Suppressor macrophage treated with lipopolysaccharide for 1 hour (primary cell): ENCODE measurements around the gene SORCS1.

Experiments
- DNase-seq, 3 donors: peaks; one replicate each; pipeline ENCODE4 v3.0.0-alpha.2; 2020 to 2022

Gene SORCS1

DNA sequence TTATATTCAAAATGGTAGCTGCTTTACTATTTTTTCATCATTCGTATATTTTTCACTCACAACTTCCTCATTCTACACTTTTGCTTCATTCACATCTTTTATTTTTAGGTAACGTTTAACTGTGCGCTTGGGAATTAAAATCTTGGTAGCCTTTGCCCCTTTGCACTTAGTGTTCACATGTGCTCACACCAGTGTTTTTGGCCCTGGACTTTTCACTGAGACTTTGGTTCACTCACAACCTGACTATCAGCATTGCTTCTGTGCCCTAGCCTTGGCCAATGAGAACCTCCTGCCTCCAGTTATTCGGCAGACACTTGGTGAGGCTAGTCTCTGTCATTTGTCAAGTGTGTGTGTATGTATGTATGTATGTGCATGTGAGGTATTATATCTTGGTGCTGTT lies 596.9 kb downstream of the SORCS1 start:
- DNase-seq = no peak

DNA sequence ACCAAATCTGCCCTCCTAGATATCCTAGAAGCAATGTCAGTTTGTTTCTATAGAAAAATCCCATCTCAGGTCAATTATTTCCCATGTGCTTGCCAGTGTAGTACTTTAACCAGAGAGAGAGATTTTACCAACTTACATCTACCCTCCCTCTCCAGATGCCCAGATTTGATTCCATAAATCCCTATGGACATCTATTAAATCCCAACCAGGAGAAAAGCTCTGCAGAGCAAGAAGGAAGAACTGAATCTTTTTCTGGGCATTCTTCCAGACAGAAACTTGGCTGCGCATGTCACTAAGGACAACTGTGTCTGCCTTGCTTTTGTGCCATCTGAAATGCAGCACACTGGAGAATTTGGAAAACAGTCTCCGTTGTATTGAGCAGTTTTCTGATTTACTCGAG lies 597.6 kb downstream of the SORCS1 start:
- no peak for DNase-seq

DNA sequence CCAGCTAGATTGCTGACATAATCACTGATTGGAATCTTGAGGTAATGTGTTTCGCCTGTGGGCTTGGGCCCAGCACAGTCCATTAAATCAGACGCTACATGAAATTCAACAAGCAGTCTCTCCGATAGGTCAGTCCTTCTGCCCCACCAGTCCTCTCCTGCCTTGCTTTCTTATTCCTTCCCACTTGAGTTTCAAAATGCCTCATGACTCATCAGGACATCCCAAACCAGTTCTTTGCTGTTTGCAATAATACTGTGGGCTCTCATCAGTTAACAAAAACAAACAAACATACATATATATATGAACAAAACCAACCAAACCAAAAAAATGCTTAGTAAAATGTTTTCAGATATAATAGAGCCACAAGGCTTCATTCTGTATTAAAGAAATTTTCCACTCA lies 599.0 kb downstream of the SORCS1 start:
- DNase-seq = no peak

DNA sequence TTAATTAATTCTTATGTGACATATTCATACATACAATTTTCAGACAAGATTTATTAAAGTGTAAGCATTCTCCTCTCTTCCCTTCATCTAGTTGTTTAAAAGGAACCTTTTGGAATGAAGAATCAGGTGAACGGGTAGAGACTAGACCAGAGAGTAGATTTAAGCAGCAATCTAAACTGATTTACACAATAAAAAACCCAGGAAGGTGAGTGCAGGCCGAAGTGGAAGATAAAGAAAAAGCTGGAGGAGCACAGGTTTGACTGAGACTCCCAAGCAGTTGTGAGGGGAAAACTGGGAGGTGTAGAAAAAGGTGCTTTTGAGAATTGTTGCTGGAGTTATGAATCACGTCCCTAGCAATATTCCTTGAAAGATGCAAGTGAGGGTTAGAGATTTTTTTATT lies 601.1 kb downstream of the SORCS1 start:
- DNase-seq = no peak

DNA sequence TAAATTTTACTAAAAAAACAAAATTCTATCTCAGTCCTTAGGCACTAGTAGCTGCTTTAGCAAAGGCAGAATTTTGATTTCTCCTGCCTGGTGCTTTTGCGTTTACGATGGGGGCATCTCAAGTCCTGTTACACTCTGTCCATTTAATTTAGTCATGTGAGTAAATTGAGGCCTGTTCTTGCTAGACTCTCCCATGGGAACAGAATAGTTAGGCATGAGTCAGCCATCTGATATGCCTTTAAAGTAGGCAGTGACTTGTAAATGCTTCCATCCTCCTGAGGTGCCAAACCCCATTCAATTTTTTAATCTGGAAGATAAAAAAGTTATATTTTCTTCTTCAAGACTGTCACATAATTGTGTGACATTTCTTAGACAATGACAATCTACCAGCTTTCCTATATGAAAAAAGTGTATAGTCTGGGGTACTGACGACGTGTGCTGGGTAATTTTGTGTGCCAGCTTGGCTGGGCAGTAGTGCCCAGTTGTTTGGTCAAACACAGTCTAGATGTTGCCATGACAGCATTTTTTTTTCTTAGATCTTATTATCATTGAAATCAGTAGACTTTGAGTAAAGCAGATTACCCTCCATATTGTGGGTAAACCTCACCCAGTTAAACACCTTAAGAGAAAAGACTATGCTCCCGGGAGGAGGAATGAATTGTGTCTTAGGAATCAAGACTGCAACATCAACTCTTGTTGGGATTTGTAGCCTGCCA lies 603.4 kb downstream of the SORCS1 start:
- no peak for DNase-seq

DNA sequence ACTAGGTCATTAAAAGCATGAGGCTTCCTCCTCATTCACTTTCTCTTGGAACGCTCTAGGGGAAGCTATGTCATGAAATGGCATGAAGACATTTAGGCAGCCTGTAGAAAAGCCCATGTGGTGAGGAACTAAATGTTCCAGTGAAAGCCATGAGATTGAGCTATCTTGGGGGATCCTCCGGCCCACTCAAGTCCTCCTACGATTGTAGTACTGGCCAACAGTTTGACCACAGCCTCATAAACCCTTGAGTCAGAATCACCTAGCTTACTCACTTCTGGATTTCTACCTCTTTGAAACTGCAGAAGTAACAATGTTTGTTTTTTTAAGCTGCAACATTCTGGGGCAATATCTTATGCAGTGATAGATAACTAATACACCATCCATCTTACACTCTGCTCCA lies 605.1 kb downstream of the SORCS1 start:
- DNase-seq = no peak

DNA sequence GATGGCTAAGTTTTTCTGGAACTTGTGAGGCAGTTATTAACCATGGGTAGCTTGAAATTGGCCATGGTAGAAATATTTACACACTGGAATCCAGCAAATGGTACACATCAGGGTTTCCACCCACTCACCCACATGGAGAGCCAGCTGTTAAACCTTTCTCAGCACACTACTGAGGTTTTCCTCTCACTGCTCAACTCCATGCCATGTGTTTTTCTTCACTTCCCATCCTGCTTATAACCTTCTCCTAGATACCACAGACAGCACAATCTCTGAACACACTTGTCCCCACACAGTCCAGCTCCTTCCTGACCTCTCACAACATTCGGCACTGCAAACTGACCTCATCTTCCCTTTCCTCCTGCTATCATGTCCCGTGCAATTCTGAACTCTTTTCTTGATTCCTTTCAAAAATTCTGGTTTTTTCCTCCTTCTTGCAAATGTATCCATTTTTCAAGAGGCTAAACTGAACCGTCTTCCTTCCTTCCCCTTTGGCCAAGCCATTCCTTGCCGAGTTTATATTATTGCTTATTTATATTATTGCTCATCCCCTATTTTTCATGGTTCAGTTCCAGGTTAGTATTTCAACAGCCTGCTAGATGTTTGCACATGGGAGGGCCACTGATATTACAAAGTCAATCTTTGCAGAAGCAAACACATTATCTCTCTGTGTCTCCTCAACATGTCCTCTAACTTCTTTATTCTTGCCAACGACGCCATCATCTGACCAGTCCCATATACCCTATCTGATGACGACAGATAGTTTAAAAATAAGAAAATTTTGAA lies 606.4 kb downstream of the SORCS1 start:
- no peak for DNase-seq

DNA sequence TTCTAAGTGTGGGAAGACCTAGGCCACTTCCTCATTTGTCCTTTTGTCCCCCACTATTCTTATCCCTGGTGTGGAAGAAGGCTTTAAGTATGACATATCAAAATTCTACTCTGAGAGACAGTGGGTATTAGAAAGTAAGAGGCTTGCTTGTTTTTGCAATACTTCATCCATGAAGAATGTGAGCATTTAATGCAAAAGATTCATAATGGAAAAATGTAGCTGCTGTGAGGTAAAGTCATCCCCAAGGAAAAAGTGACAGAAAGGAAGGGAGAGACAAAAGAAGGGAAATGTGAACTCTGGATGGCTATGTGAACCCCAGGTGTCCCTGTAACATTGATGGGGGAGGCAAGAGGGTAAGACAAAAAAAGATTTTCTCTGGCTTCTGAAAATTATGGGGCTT lies 607.5 kb downstream of the SORCS1 start:
- DNase-seq = no peak

DNA sequence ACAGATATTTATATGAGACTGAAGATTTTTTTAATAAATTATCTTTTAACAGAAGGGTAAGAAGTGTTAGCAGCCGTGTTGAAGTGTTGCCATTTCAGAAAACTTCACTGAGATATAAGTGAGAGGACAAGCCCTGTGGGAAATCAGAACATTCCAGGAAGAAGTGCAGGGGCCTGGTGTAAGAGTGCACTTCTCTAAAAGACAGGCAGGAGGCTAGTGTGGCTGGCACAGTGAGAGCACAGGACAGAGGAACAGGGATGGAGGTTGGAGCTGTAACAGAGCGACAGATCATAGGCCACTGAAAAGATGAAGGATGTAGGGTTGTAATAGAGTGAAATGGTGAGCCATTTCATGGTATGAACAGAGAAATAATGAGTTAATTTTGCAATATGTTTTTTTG lies 608.9 kb downstream of the SORCS1 start:
- DNase-seq = no peak

DNA sequence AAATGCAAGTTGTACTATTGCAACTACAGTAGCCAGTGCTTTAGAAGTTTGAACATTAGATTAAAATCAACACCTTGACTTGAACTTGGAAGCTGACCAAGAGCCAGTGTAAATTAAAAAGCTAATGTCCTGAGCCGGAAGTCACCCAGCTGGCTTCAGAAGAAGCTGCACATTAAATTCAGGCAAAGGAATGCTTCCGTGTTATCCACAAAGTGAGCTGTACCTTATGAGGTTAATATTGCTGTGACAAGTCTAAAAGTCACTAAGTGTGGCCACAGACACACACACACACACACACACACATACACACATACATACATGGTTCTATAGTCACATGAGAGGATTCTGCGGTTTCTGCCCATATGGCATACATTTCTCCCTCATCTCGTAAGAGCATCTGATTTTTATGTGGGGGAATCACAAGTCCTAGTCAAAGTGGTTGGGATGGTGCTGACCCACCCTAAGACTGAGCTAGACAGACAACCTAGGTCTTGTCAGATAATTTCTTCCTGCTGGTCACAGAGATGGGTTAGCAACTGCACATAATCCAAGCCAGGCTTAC lies 612.9 kb downstream of the SORCS1 start:
- no peak for DNase-seq

DNA sequence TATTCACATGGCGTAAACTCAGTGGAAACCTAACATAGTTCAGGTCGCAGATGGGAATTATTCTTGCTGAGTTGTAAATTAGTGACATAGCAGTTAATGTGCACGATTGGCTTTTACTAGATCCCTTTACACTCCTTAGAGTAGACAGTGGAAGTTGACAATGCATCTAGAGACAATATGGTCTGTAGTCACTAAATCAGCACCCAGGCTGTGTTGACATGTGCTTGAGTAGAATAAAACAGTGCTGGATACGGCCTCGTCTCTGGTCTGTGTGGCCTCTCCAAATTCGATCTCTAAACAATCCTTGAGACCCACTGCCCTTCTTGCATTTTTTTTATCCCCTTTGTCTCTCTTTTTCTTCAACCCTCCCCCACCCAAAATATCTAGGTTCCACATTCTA lies 615.7 kb downstream of the SORCS1 start:
- DNase-seq = no peak

DNA sequence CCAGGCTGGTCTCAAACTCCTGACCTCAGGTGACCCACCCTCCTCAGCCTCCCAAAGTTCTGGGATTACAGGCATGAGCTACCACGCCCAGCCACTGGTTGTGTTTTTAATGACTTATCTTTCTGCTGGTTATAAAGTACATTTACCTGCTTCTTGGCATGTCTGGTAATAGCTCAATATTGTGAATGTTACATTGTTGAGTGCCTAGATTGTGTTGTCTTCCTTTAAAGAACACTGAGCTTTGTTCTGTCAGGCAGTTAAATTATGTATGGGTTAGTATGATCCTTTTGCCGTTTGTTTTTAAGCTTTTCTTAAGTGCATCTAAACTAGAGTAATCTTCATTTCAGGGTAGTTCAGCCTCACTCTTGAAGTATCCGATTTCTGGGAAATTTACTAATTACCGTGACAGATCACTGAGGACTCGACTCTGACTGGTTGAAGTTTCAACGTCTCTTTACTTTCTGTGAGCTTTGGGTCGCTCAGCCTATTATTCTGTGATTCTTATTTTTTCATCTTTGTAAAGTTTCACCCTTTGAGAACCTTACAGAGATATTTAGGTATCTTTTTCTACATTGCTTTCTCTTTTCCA lies 617.4 kb downstream of the SORCS1 start:
- no peak for DNase-seq

DNA sequence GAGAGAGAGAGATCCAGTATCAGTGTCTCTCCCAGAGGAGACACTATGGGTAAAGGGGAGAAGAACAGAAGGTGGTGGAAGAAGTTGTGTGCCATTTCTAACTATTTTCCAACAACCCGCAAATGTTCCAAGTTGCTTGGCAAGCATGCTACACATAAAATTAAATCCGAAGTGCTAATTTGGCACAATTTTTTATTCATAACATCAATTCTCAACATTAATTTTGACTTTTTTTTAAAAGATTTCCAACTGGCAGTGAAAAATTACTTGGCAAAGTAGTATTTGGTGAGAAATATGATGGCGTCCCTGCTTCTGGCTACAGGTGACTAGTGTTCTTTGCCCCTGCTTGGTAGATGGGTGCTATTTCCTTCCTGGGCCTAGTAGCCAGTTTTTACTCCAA lies 622.0 kb downstream of the SORCS1 start:
- DNase-seq = no peak

DNA sequence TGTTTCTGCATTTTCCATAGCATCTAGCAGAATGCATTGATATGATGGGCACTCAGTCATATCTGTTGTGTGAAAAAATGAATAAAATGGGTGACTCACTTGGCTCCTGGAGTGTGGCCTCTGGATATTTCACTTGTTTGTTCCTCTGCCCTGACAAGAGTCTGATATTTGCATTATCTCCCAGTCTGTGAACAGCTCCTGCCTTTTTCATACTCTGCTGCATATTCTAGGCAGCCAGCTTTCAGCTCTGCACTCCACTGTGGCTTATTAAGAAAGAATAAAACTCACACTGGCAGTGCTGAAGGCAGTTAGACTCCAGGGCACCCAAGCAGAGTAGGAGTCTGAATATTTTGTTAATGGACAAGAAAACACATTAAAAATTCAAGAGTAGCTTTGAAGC lies 623.9 kb downstream of the SORCS1 start:
- DNase-seq = no peak

DNA sequence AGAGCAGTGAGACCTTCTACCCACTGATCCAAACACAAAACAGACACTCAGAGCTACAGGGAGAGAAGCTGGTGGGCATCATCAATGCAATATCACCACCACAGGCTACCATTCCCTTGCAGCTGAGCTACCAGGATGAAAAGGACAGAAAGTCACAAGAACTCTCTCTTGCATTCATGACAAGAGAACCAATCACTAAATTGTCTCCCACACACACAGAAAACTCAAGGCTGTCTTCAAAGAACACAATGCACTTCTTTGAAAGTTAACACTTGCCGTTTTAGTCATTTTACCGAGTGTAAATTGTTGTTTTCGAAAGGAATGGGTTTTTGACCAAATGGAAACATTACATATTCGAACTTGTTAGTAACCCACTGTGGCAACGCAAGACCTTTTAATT lies 626.6 kb downstream of the SORCS1 start:
- DNase-seq = no peak

DNA sequence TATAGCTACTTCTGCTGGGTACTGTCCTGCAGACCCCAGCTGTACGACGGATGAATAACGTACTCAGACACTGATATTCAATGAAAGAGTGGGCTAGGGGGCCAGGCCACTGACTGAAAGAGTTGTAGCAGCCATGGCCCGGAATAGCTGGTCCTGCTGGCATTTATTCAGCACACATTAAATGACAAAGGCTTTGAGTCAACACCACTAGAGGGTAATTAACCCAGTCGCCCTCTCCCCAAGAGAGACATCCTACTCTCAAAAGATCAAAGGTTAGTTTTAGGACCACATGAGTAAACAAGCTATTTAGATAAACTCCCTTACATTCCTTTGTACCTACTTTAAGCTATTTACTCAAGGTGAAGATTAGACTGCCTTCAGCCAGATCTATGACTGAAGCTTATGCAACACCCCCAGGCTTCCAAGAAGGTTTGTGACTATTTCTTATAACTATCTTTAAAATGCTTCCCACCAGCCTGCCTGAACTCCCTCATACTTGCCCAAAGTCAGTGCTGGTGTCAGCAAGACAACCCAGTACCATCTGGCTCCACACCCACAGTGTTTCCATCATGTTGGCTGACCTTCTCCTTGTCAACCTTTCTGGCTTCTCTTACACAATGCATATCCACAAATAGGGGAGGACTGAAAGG lies 629.1 kb downstream of the SORCS1 start:
- no peak for DNase-seq

DNA sequence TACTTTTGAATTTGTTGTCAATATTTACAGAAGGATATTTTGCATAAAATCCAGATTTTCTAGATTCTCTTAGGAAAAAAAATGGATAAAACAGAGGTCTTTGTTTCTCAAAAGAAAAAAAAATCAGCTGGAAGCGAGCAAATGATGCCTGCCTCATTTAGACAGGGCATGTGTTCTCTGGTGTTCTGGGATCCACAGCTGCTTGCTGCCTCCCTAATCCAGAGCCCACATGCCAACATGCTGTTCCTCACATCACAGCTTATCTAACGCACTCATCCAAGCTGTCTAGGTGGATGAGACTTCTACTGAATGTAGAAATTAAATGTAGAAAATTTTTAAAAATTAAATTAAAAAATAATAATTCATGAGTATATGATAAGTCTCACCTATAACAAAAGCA lies 630.1 kb downstream of the SORCS1 start:
- DNase-seq = no peak

DNA sequence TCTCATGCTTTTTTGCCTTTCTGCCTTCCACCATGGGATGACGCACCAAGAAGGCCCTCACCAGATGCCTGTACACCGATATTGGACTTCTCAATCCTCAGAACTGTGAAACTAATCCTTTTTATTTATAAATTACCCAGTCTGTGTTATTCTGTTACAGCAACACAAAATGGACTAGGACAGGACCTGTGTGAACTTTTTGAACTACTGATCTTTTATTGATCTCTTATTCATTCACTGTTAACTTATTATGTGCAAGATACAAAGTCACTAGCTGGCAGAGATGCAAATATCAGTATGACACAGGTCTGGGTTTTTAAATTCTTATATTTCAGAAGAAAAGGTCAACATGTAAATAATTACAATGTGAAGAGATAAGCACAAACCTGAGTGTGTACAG lies 635.8 kb downstream of the SORCS1 start:
- DNase-seq = no peak

DNA sequence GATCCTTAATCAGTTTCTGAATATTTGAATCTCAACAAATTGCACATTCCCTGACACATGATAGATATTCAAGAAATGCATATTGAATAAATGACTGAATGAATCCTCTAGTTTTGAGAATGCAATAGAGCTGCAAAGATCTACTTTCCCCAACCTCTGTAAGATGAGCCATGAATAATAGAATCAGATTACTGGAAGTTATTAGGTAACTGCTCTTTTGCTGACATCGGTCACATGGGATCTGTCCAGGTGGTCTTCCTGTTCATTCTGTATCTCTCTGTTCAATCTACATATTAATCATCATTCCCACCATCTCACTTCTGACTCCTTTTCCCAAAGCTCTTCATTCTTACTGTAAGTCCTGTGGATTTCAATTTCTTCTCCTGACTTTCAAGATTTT lies 638.7 kb downstream of the SORCS1 start:
- DNase-seq = no peak
